Sigmoid colon (tissue), 4 donors: Measurements from ENCODE around the gene FSD1L.

ENCODE experiments used
- POLR2A ChIP-seq, 2 donors: fragments of 450-650 bp; IDR thresholded peaks; one replicate each; pipeline ENCODE4 v1.6.1; 2016; ENCODE audit warnings: antibody characterized with exemption in 2 of 2, mild to moderate bottlenecking in 2 of 2, moderate library complexity in 2 of 2
- POLR2AphosphoS5 ChIP-seq, 4 donors: sonication (generic); formaldehyde crosslinking; IDR thresholded peaks; one replicate each; pipeline ENCODE4 v1.6.1; 2017; ENCODE audit warnings: antibody characterized with exemption in 4 of 4
- TF ChIP-seq, protein P1 (sequence below), 4 experiments: fragments of 450-650 bp in 3 of 4; fragments of 200-600 bp in 1 of 4; IDR thresholded peaks; one replicate each; pipeline ENCODE4 v1.5.1; 2016 to 2019; ENCODE audit warnings: antibody characterized with exemption in 4 of 4, mild to moderate bottlenecking in 3 of 4, moderate library complexity in 2 of 4

DNA sequence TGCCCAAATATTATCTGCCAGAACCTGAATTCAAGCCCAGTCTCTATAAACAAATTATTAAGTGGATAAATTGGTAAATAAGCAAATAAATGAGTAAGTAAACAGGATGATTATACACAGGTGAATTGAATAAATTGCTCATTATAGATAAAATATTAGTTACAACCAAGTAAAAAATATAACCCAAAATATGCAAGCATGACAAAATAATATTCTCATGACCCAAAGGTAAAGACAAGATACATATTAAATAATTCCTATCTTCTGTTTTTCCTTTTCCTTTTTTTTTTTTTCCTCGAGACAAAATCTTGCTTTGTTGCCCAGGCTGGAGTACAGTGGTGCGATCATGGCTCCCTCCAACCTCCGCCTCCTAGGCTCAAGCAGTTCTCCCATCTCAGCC is 21.2 kb upstream of the FSD1L start:
- TF ChIP-seq, protein P1, sequence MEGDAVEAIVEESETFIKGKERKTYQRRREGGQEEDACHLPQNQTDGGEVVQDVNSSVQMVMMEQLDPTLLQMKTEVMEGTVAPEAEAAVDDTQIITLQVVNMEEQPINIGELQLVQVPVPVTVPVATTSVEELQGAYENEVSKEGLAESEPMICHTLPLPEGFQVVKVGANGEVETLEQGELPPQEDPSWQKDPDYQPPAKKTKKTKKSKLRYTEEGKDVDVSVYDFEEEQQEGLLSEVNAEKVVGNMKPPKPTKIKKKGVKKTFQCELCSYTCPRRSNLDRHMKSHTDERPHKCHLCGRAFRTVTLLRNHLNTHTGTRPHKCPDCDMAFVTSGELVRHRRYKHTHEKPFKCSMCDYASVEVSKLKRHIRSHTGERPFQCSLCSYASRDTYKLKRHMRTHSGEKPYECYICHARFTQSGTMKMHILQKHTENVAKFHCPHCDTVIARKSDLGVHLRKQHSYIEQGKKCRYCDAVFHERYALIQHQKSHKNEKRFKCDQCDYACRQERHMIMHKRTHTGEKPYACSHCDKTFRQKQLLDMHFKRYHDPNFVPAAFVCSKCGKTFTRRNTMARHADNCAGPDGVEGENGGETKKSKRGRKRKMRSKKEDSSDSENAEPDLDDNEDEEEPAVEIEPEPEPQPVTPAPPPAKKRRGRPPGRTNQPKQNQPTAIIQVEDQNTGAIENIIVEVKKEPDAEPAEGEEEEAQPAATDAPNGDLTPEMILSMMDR (IDR thresholded peaks at IDR 0.05), result no peak
- no peak for TF ChIP-seq POLR2A (IDR thresholded peaks at IDR 0.05)
- no peak for TF ChIP-seq POLR2AphosphoS5 (IDR thresholded peaks at IDR 0.05)
